GM12874 (cell line): ENCODE measurements around the gene NPPC.
A peak's percentile ranks its signal among the peaks of the same experiment; 100 is the strongest.

Experiments
- CTCF ChIP-seq: IDR thresholded peaks from 2 replicates; pipeline ENCODE4 v1.5.1; 2011; ENCODE audit warnings: low read depth, mild to moderate bottlenecking, control low read depth, low read length, moderate library complexity; ENCODE audit not compliant: insufficient read depth

The NPPC gene

GRCh38 chr2:231926180-231926741 lies at the start of gene NPPC:
TSS of gene NPPC (minus strand) at chr2:231926396. CDS start at chr2:231926249, 147 bp downstream.
- peak; percentile 64 for TF ChIP-seq CTCF

GRCh38 chr2:231975001-231975400 lies 48.8 kb upstream of the NPPC start:
- TF ChIP-seq CTCF, result no peak

- no peak for TF ChIP-seq CTCF
Observed at GRCh38 chr2:231970461-231970860, 44.3 kb upstream of the NPPC start.

- no peak for TF ChIP-seq CTCF
Observed at GRCh38 chr2:231968820-231969219, 42.6 kb upstream of the NPPC start.

- TF ChIP-seq CTCF, result no peak
Observed at GRCh38 chr2:231966886-231967285, 40.7 kb upstream of the NPPC start.

- TF ChIP-seq CTCF, result no peak
Observed at GRCh38 chr2:231965102-231965501, 38.9 kb upstream of the NPPC start.

- TF ChIP-seq CTCF, result no peak
Observed at GRCh38 chr2:231961349-231962166, 35.4 kb upstream of the NPPC start, which contains the start of gene DIS3L2. TSS of gene DIS3L2 (plus strand) at chr2:231961713. CDS start at chr2:232014928, 53,215 bp downstream.
